GM12865 (cell line): ENCODE results near the gene BMERB1.

Experiments
- DNase-seq: peaks from one replicate; pipeline ENCODE4 v3.0.0; 2010; ENCODE audit warnings: low read depth
- H3K4me3 ChIP-seq: 2 replicates; pipeline ENCODE4 v1.5.1; 2011; ENCODE audit warnings: mild to moderate bottlenecking, low read depth, low read length, control low read depth
- CTCF ChIP-seq: IDR thresholded peaks from 2 replicates; pipeline ENCODE4 v1.5.1; 2011; ENCODE audit warnings: low read length, control low read depth, low read depth, inconsistent platforms; ENCODE audit not compliant: insufficient read depth; ENCODE audit errors: missing control alignments

Gene BMERB1

GRCh38 chr16:15506441-15506840 is 72.1 kb downstream of the BMERB1 start:
- DNase-seq, result no peak
- no peak for TF ChIP-seq CTCF
- no peak overlapping the region for H3K4me3 ChIP-seq

- no peak for TF ChIP-seq CTCF
- no peak for DNase-seq
- no peak overlapping the region for H3K4me3 ChIP-seq
Measured at GRCh38 chr16:15507301-15507958, 73.0 kb downstream of the BMERB1 start.

- TF ChIP-seq CTCF, result no peak
- no peak overlapping the region for H3K4me3 ChIP-seq
- DNase-seq, result no peak
Measured at GRCh38 chr16:15507959-15508627, 73.7 kb downstream of the BMERB1 start.

GRCh38 chr16:15509051-15509592 is 74.7 kb downstream of the BMERB1 start:
- no peak overlapping the region for H3K4me3 ChIP-seq
- no peak for TF ChIP-seq CTCF
- no peak for DNase-seq

GRCh38 chr16:15509593-15510535 is 75.5 kb downstream of the BMERB1 start:
- no peak for TF ChIP-seq CTCF
- DNase-seq, result no peak
- no peak overlapping the region for H3K4me3 ChIP-seq

- DNase-seq, result no peak
- H3K4me3 ChIP-seq, result no peak overlapping the region
- no peak for TF ChIP-seq CTCF
Measured at GRCh38 chr16:15510992-15511391, 76.6 kb downstream of the BMERB1 start.
